PFSK-1 (cell line): Measurements from ENCODE around the gene MAPK1.

Source experiments
- FOXP2 ChIP-seq: optimal IDR thresholded peaks from 2 replicates; pipeline ENCODE3; 2011; ENCODE audit warnings: borderline replicate concordance, control low read depth, inconsistent platforms; ENCODE audit not compliant: insufficient read depth; ENCODE audit errors: extremely low read length, extremely low read depth
- POLR2AphosphoS5 ChIP-seq: IDR thresholded peaks from 2 replicates; pipeline ENCODE4 v1.6.1; 2012; ENCODE audit warnings: low read depth, mild to moderate bottlenecking, control low read depth, low read length, moderate library complexity
- REST ChIP-seq, 2 experiments: IDR thresholded peaks; 2 replicates each; pipeline versions ENCODE4 v1.6.1 to v1.8.0; 2011 to 2012; ENCODE audit warnings: low read depth in 2 of 2, low read length in 2 of 2, control low read depth in 1 of 2, inconsistent platforms in 1 of 2, mild to moderate bottlenecking in 1 of 2, moderate library complexity in 1 of 2; ENCODE audit not compliant: insufficient read depth in 1 of 2
- SIN3A ChIP-seq: IDR thresholded peaks from 2 replicates; pipeline ENCODE4 v1.6.1; 2012; ENCODE audit warnings: mild to moderate bottlenecking, low read length, moderate library complexity, borderline replicate concordance; ENCODE audit not compliant: insufficient read depth
- TAF1 ChIP-seq: IDR thresholded peaks from 2 replicates; pipeline ENCODE4 v1.6.1; 2012; ENCODE audit warnings: low read length, control low read depth, borderline replicate concordance; ENCODE audit not compliant: insufficient read depth

MAPK1 gene

GRCh38 chr22:21856197-21856596 lies 11.2 kb downstream of the MAPK1 start:
- TF ChIP-seq FOXP2 (no peak), SIN3A (no peak), REST (IDR thresholded peaks at IDR 0.05; ENCODE audit: insufficient read depth in 1 of 2, low read depth in 2 of 2, low read length in 2 of 2) (no peak), TAF1 (no peak), POLR2AphosphoS5 (no peak)

DNA sequence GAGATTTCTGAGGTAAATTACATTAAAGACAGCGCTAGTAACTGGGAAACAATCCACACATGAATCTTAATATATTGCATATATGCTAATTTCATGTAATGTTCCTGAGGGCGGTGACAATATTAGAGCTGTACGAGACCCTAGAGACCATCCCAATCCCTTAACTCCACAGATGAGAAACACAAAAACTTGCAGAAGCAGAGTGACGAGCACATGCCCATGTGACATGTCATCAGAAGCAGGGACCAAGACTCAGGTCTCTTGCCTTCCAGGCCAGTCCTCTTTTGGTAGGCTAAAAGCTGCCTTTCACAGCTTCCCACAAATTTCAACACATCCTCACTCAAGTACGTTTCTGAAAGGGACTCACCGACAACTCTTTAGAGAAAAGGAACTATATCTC lies 11.8 kb downstream of the MAPK1 start:
- TF ChIP-seq TAF1: no peak
- TF ChIP-seq FOXP2: no peak
- TF ChIP-seq REST (IDR thresholded peaks at IDR 0.05; ENCODE audit: insufficient read depth in 1 of 2, low read depth in 2 of 2, low read length in 2 of 2): no peak
- no peak for TF ChIP-seq SIN3A
- no peak for TF ChIP-seq POLR2AphosphoS5

DNA sequence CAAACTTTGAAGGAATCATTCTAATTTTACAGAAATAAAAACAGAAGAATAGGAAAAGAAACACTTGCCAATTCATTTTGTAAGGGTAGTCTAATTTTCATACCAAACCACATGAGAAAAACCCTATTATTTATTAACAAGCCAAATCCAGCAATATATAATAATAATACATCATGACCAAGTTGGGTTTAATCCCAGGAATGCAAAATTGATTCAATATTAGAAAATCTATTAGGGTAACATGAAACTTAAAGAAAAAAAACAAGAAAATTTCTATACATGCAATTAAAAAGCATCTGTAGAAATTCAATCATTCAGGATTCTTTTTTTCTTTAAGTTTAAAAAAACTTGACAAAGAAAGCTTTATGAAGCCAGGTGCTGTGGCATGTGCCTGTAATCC lies 16.8 kb downstream of the MAPK1 start:
- TF ChIP-seq REST (IDR thresholded peaks at IDR 0.05; ENCODE audit: insufficient read depth in 1 of 2, low read depth in 2 of 2, low read length in 2 of 2) (no peak), FOXP2 (no peak), TAF1 (no peak), POLR2AphosphoS5 (no peak), SIN3A (no peak)

DNA sequence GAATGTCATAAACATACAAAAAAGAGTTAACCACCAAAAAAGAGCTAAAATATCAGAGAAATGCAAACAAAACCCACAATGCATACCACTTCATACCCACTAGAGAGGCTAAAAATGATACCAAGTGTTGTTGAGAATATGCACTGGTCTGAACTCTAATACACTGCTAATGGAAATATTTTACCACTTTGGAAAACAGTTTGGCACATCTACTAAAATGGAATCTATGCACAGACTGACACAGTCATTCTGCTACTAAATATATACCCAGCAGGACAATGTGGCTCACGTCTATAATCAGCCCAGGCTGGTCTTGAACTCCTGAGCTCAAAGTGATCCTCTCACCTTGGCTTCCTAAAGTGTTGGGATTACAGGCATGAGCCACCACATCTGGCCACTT lies 18.0 kb downstream of the MAPK1 start:
- TF ChIP-seq REST (IDR thresholded peaks at IDR 0.05; ENCODE audit: insufficient read depth in 1 of 2, low read depth in 2 of 2, low read length in 2 of 2): no peak
- no peak for TF ChIP-seq FOXP2
- no peak for TF ChIP-seq POLR2AphosphoS5
- no peak for TF ChIP-seq TAF1
- TF ChIP-seq SIN3A: no peak
